Measurements from ENCODE around the gene ACAN.
"Not testable (repeated sequence)": the region's sequence is repeated elsewhere in the genome, so short reads cannot be mapped to it uniquely, and the experiment has no call there.

ACAN gene

GRCh38 chr15:88909956-88910831 is 107.0 kb downstream of the ACAN start:
- H3K4me3 ChIP-seq (ENCODE audit: low read depth, low read length) = no peak overlapping the region
- DNase-seq (ENCODE audit: low read depth) = no peak

GRCh38 chr15:88911766-88912118 is 108.5 kb downstream of the ACAN start:
- peak overlapping the region; percentile 62 for H3K4me3 ChIP-seq (ENCODE audit: low read depth, low read length)
- no peak for DNase-seq (ENCODE audit: low read depth)

DNA sequence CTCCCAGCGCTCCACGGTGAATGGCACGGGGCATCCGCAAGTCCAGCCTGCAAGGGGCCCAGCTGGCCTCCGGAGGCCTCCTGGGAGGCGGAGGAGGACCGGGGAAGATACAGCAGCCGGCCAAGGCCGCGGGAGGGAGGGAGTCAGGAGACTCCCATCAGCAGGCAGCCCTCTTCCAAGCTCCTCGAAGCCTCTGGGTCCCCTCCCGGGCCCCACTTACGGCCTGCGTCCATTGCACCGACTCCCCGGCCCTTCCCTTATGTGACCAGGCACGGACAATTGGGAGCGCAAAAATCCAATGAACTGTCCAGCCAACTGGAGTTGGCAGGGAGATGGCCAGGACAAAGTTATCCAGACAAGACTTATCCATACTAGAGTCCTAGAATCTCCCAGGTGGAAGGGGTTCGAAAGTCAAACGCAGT is 109.3 kb downstream of the ACAN start:
- DNase-seq (ENCODE audit: low read depth) = no peak
- peak overlapping the region; percentile 62 for H3K4me3 ChIP-seq (ENCODE audit: low read depth, low read length)

DNA sequence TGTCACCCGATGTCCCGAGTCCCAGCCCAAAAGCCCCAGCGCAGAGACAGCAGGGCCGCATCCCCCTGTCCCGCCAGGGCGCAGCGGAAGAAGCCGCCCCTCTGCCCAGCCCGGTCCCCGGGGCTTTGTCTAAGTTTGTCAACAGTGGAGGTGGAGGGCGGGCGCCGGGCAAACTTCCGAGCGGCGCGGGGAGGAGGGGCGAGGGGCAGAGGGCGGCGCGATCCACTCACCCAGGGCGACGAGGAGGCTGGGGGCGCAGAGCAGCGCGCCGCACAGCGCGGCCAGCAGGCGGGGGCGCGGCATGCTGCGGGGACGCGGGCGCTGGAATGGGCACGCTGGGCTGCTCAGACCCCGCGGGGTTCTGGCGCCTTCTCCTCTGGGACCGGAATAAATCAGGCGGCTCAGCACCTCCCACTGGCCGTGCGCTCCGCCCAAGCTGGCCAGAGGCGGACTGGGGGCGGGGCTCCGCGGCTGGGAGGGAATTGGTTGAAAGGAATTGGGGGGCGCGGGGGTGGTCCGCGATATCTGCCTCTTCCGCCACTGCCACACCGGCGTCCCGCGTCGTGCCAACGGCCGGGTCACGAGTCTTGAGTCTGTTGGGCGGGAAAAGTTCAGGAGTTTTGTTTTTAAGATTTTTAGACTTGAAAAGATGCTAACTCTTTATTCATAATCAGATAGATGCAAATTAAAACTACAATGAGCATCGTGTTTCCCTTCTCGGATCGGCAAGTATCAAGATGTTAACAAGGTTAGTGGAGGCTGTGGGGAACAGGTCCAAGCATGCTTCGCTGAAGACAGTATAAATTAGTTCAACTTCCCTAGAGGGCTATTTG is 110.0 kb downstream of the ACAN start, which contains the start of gene MFGE8:
TSS of gene MFGE8 (minus strand) at position 363 of the 833 bp plus-strand sequence. CDS start at position 303, 60 bp downstream.
- peak; percentile 48 for DNase-seq (ENCODE audit: low read depth)
- peak within 1 kb of the TSS; percentile 62 for H3K4me3 ChIP-seq (ENCODE audit: low read depth, low read length)

DNA sequence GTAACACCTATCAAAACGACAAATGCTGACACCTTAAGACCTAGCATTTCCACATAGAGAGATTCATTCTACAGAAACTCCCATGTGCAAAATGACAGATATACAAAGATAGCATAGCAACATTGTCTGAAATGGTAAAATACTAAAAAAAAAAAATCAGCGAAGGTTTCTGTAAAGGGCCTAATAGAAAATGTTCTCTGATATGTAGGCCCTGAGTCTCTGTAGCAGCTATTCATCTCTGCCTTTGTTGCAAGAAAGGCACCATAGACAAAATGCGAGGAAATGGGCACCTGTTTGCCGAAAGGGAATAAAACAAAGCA is 110.6 kb downstream of the ACAN start:
- no peak for DNase-seq (ENCODE audit: low read depth)
- peak overlapping the region; percentile 62 for H3K4me3 ChIP-seq (ENCODE audit: low read depth, low read length)

GRCh38 chr15:88915354-88915753 is 112.1 kb downstream of the ACAN start:
- no peak for DNase-seq (ENCODE audit: low read depth)
- no peak overlapping the region for H3K4me3 ChIP-seq (ENCODE audit: low read depth, low read length)

- H3K4me3 ChIP-seq (ENCODE audit: low read depth, low read length) = no peak overlapping the region
Observed at GRCh38 chr15:88917760-88918159, 114.5 kb downstream of the ACAN start.

GRCh38 chr15:88918738-88919137 is 115.5 kb downstream of the ACAN start:
- peak; percentile 98 for DNase-seq (ENCODE audit: low read depth)
- H3K4me3 ChIP-seq (ENCODE audit: low read depth, low read length) = no peak overlapping the region

More at GRCh38 chr15:88917760-88918159, 114.5 kb downstream of the ACAN start:
- DNase-seq (ENCODE audit: low read depth) = no peak

DNA sequence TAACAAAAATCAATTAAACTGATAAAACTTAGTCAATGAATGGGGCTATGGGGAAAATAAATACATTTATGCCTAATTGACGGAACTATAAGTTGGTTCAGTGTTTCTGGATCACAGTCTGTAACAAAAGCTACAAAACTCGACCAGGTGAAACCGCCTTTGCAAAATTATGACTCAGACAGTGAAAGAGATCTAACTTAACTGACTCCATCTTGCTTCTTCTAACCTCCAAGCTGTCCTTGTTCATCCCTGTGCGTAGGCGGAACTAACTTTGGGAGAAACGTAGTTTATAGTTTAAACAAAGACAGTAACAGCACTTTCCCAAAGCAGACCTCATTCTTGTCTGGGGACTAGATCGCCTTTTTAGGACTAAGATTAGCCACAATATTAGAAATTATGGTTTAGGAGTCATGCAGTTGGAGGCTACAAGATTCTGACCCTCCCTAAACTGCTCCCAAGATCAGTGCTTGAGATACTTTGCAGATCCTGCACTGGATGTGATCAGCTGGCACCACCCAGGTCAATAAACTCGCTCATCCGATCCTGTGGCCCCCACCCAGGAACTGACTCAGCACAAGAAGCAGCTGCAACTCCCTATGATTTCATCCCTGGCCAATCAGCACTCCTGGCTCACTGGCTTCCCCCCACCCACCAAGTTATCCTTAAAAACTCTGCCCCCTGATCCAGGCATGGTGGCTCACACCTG is 117.1 kb downstream of the ACAN start:
- peak; percentile 48 for DNase-seq (ENCODE audit: low read depth)
- no peak overlapping the region for H3K4me3 ChIP-seq (ENCODE audit: low read depth, low read length)

GRCh38 chr15:88920892-88921435 is 117.7 kb downstream of the ACAN start:
- DNase-seq (ENCODE audit: low read depth) = peak; percentile 58
- H3K4me3 ChIP-seq (ENCODE audit: low read depth, low read length) = not testable (repeated sequence)

Measured in skeletal muscle cell (primary cell).